Activated CD4-positive, CD25-positive, alpha-beta regulatory T cell (primary cell): ENCODE measurements around the gene P2RY13.

Experiments
- DNase-seq, 4 experiments: peaks; one replicate each; lab custom pipeline; 2025; lab: John Stamatoyannopoulos, UW

P2RY13 gene

GRCh38 chr3:151320131-151320530, 9.2 kb downstream of the P2RY13 start:
- DNase-seq = no peak

DNA sequence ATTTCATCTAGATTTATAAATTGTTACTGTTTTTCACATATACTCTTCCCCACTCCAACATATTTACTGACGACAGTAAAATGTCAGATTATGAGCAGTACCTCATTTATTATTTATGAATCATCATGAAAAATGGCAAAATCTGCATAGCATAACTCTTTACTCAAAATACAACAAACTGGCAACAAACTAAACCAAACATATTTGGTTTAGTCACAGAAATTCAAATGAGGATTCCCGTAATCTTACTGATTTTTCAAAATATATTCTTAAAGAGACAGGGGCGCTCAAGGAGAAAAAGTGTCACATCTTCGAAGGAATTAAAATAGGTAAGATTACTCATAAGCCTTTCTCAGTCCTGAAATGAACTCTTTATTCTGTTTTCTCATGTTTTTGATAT, 9.7 kb downstream of the P2RY13 start:
- no peak for DNase-seq

- DNase-seq = no peak
Measured at GRCh38 chr3:151318991-151319390, 10.4 kb downstream of the P2RY13 start.

GRCh38 chr3:151318313-151318712, 11.0 kb downstream of the P2RY13 start:
- DNase-seq = no peak

DNA sequence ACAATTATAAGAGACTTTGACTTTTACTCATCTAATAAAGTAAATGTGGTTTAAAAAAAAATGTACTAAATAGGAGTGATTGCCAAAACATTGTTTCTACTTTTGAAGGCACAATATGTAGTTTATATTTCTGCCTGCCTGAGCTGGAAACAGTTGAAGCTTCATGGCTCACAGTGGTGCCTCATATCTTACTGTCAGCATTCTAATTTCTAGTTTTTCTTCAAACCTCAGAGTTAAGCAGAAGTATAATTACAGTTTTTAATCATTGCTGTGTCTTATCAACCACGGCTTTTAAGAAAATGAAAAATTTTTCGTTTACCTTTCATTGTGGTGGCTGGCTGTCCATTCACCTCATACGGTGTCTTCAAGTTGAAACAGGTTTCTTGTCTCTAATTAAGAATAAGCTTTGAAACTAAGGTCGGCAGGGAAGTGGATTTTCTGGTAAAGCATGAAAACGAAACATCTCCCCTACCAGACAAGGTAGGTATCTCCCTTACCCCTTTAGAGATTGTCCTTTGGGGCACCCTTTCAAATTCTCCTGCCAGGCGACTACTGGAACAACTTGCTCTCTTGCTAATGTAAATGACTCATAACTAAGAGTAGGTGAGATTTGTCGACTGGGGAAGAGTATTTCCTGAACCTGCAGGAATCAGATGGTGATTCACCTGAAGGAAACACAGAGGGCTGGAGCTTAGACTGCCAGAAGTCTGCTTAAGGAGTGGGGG, 12.9 kb downstream of the P2RY13 start, which contains the start of gene GPR87:
TSS of gene GPR87 (minus strand) at position 554 of the 725 bp plus-strand sequence. CDS start 16,720 bp downstream, outside the sequence.
- DNase-seq = no peak

- DNase-seq = no peak
Measured at GRCh38 chr3:151315846-151316245, 13.5 kb downstream of the P2RY13 start.

DNA sequence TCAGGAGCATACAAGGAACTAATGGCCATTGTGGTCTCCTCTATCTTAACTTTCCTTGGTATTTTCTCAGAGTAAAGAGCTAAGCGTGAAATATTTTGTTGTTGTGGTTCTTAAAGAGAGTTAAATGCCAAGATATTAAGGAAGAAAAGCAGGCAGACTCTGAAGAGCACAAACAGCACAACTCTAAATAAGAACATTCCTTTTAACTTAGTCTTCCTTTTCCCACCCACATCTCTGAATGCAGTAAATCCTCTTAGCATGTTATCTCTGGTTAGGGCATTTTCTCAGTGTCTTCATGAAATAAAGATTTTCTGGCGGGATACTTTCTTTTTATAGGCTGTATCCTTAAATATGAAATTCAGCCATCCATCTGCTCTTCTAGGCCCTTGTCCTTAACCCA, 14.2 kb downstream of the P2RY13 start:
- no peak for DNase-seq

- DNase-seq = no peak
Measured at GRCh38 chr3:151314593-151314992, 14.8 kb downstream of the P2RY13 start.

- no peak for DNase-seq
Measured at GRCh38 chr3:151314137-151314536, 15.2 kb downstream of the P2RY13 start.

DNA sequence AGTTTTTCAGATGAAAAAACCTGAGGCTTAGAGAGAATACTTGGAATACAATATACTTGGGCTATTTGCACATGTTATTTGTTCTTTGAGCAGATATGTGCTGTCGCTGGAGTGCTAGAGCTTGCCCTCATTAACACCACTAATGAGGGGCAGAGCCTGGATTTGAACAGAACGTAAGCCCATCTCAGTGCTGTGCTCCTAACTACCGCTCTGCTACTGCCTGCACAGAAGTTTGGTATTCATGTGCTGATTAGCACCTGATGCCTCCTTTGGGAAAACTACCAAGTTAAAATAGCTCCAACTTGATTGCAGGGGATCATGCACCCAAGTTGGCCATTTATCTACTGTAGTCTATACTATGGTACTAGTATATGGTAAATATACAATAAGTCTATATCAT, 16.4 kb downstream of the P2RY13 start:
- no peak for DNase-seq

- DNase-seq = no peak
Measured at GRCh38 chr3:151309566-151309965, 19.8 kb downstream of the P2RY13 start.

DNA sequence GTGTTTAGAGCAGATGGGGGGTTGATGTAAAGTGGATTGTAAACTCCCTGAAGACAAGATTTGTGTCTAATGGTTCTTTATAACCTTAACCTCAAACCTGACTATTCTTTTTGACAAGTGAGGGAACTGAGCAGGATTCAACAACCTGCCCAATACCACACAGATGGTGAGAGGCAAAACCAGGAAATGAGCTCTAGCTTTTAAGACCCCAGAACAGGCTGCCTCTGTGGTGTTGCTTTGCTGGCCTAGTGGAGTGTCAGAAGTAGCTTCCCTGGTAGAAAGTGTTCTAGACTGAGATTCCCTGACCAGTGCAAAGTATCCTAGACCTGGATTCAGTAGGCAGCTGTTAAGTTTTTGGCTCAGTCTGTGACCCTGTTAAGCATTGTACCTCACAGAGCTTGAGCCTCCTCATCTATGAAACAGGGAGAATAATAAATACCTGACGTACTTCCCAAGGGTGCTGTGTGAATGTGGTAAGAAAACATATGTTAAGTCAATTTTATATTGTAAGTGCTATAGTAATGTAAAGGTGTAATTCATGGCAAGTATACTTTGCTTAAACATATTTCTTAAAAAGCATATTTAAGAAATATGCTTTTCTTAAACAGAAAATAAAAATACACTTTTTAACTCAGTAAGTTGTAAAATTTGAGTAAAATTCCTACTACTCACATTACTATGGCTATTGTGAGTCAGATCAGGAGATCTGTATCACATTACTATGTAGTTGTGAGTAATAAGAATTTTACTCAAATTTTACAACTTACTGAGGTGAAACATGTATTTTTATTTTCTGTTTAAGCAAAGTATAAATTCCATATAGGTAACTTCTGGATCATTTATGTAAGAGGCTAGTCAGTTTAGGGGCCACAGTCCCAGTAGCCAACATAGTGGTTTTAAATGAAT, 21.5 kb downstream of the P2RY13 start:
- no peak for DNase-seq

DNA sequence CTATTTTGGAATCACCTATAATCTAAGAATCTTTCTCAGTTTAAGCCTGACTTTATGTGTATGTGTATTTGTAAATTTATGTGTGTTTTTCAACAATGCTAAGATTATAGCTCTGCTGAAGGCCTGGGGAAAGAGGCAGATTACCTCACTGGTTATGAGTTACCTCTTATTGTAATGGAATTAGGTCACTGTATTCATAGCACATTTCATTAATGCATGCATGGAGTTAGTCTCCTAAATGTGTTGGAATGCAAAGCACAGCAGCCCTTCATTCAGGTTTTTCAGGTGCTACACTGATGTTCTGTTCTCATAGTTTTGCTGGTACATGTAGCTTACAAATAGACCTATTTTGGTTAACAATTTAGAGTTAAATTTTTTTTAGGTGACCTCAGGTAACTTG, 22.2 kb downstream of the P2RY13 start:
- DNase-seq = no peak

DNA sequence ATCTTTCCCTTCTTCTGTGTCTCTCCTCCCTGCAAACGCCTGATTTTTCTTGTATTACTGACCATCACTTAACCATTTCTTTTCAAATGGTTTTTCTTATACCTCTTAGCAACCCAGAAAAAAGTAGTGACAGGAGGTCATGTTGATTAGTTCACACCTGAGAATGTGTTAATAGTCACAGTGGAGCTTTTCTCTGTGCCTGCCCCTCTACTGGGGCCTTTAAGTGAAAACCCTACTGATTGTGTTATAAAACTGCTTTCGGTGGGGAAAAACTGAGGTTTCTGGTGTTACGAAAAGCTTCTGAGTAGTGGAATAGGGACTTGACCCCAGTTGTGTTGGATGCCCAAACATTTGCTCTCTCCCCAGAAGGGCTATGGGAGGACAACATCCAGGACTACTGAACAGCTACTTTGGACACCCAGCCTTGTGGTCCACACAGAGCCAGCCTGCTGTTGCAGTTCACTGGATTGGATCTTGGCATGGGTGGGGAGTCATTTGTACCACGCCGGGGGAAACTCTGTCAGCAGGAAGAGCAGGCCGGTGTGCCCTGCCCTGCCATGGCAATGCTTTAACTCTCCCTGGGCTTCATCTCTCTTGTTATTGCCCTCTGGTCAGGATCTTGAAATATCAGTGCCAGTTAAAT, 23.1 kb downstream of the P2RY13 start:
- DNase-seq = no peak

DNA sequence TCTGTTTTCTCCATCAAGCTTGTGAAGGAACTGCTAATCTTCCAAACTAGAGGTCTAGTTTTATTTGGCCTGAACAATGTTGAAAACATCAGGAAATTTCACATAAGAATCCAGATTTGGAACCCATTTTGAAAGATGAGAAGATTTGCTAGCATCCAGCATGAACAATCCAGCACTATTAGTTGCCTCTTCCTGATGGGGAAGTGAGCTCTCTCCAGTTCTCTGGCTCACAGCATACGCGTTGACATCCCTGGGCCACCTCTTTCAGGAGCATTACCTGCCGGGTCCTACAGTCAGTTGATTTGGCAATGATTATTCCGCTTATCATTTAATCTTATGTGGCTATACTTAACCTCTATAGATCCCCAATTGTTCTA, 23.6 kb downstream of the P2RY13 start:
- DNase-seq = no peak

DNA sequence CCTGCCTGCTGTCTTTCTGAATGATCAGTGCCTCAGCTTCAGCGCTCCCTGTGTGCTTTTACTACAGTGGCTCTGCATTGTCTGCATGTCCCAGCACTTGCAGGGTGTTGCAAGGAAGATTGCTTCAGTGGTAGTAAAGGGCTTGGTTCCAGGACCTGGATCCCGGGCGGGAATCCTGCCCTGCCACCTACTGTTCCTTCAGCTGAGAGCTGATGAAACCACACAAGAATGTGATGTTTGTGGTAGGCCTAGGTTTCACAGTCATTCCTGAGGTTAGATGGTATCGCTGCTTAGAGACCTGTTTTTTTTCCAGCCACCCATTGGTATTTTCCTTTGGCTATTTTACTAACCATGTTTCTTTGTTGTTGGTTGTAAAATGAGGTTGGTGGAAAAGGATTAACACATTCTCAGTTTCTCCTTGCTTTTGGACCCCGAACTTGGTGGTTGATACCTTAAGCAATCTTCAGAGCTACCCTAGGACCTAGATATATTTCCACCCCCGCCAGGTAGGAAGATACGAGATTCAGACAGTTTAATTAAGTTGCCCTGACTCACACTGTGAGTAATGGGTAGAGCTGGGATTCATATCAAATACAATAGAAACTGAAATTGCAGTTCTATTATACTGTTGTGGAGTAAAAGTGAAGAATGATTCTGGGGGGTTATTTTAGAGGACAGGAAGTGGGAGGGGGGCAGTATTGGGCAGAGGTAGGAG, 24.1 kb downstream of the P2RY13 start:
- DNase-seq = no peak

GRCh38 chr3:151303751-151304150, 25.6 kb downstream of the P2RY13 start:
- DNase-seq = no peak

DNA sequence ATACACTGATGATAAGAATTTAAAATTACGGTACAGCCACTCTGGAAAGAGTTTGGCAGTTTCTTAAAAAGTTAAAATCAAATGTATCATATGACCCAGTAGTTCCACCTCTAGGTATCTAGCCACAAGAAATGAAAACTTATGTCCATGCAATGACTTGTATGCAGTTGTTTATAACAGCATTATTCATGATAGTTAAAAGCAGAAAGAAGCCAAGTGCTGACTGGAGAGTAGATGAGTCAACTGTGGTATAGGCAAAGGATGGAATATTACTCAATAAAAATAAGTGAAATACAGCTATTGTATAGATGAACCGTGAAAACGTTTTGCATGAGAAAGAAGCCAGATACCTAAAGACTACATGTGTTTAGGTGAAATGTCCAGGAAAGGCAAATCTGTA, 27.6 kb downstream of the P2RY13 start:
- DNase-seq = no peak

- no peak for DNase-seq
Measured at GRCh38 chr3:151300539-151300938, 28.8 kb downstream of the P2RY13 start.

- no peak for DNase-seq
Measured at GRCh38 chr3:151299006-151299405, 30.3 kb downstream of the P2RY13 start.

DNA sequence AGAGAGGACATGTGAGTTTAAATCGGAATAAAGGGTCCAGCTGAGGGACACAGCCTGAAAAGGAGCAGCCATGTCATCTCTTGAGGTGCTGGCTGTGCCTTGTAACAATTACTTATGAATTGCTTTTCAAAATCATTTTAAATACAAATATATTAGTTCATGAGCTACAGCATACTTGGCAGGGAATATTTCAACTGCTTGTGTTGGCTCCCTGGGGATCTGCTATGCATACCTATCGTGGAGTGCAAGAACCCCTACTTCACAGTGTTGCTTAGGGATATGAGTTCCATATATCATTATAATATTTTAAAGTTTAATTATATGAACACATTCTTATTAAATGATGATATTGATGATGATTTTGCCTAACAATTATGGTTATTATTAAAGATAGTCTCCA, 31.9 kb downstream of the P2RY13 start:
- no peak for DNase-seq

GRCh38 chr3:151296226-151296625, 33.1 kb downstream of the P2RY13 start:
- no peak for DNase-seq
